Chondrocyte (in vitro differentiated cells): ENCODE measurements around the gene PCNP. TPM values are rescaled to one million over a fixed set of nuclear protein-coding genes. Genes with fewer than 3 reads are reported as not detected.
"Not testable (repeated sequence)": the region's sequence is repeated elsewhere in the genome, so short reads cannot be mapped to it uniquely, and the experiment has no call there.

ENCODE experiments used
- DNase-seq: peaks from one replicate; pipeline ENCODE4 v3.0.0; 2021; ENCODE audit warnings: mixed read lengths, low spot score
- H3K27ac Mint-ChIP-seq: one replicate; pipeline ENCODE4 v1.8.0; 2021; ENCODE audit warnings: mild to moderate bottlenecking, moderate library complexity, mixed read lengths; ENCODE audit not compliant: unreplicated experiment
- H3K27me3 Mint-ChIP-seq: 2 replicates; pipeline ENCODE4 v1.8.0; 2021; ENCODE audit warnings: low read depth, mixed read lengths
- H3K36me3 Mint-ChIP-seq: 2 replicates; pipeline ENCODE4 v1.8.0; 2021; ENCODE audit warnings: low read depth, mixed read lengths
- H3K4me1 Mint-ChIP-seq: 2 replicates; pipeline ENCODE4 v1.8.0; 2021; ENCODE audit warnings: low read depth, mild to moderate bottlenecking, mixed read lengths
- H3K4me3 Mint-ChIP-seq: one replicate; pipeline ENCODE4 v1.8.0; 2021; ENCODE audit warnings: mild to moderate bottlenecking, moderate library complexity, mixed read lengths; ENCODE audit not compliant: unreplicated experiment
- H3K9me3 Mint-ChIP-seq: 2 replicates; pipeline ENCODE4 v1.8.0; 2021; ENCODE audit warnings: low read depth, mixed read lengths
- CTCF ChIP-seq: fragments of 200-600 bp; sonication (generic); IDR thresholded peaks from 2 replicates; pipeline ENCODE4 v1.5.0; 2021; ENCODE audit warnings: antibody characterized with exemption, mild to moderate bottlenecking, moderate library complexity
- total RNA-seq: library from RNA; stranded (reverse); gene quantifications from 3 replicates; pipeline ENCODE4 v1.2.1, GENCODE V29; 2021

PCNP gene
- total RNA-seq, 1 donor from 2014 or later = 145 TPM

GRCh38 chr3:101536266-101536665 lies 37.7 kb upstream of the PCNP start:
- no peaks in the 10 kb centered on the region for H3K4me1 Mint-ChIP-seq
- no peak for DNase-seq
- peaks cover 11% of the 10 kb centered on the region for H3K36me3 Mint-ChIP-seq
- peaks cover 28% of the 10 kb centered on the region for H3K27me3 Mint-ChIP-seq
- peaks cover 10% of the 10 kb centered on the region for H3K9me3 Mint-ChIP-seq
- no peak overlapping the region for H3K27ac Mint-ChIP-seq
- no peak for TF ChIP-seq CTCF
- no peak overlapping the region for H3K4me3 Mint-ChIP-seq

GRCh38 chr3:101536955-101537354 lies 37.0 kb upstream of the PCNP start:
- H3K36me3 Mint-ChIP-seq = peaks cover 11% of the 10 kb centered on the region
- H3K27me3 Mint-ChIP-seq = peaks cover 28% of the 10 kb centered on the region
- H3K27ac Mint-ChIP-seq, H3K4me3 Mint-ChIP-seq, DNase-seq, H3K9me3 Mint-ChIP-seq, H3K4me1 Mint-ChIP-seq: not testable (repeated sequence)

GRCh38 chr3:101542957-101543356 lies 31.0 kb upstream of the PCNP start:
- peaks cover 33% of the 10 kb centered on the region for H3K27me3 Mint-ChIP-seq
- H3K4me1 Mint-ChIP-seq = no peaks in the 10 kb centered on the region
- H3K36me3 Mint-ChIP-seq = peaks cover 9% of the 10 kb centered on the region
- TF ChIP-seq CTCF = no peak
- no peak overlapping the region for H3K4me3 Mint-ChIP-seq
- peaks cover 12% of the 10 kb centered on the region for H3K9me3 Mint-ChIP-seq
- H3K27ac Mint-ChIP-seq = no peak overlapping the region
- no peak for DNase-seq

GRCh38 chr3:101544161-101544850 lies 29.7 kb upstream of the PCNP start:
- peaks cover 8% of the 10 kb centered on the region for H3K9me3 Mint-ChIP-seq
- no peaks in the 10 kb centered on the region for H3K4me1 Mint-ChIP-seq
- H3K36me3 Mint-ChIP-seq = peaks cover 4% of the 10 kb centered on the region
- no peak overlapping the region for H3K27ac Mint-ChIP-seq
- H3K27me3 Mint-ChIP-seq = peaks cover 31% of the 10 kb centered on the region
- peak; percentile 36 for TF ChIP-seq CTCF
- no peak for DNase-seq
- H3K4me3 Mint-ChIP-seq = no peak overlapping the region

GRCh38 chr3:101548527-101549105 lies 25.4 kb upstream of the PCNP start:
- no peaks in the 10 kb centered on the region for H3K4me1 Mint-ChIP-seq
- peaks cover 25% of the 10 kb centered on the region for H3K27me3 Mint-ChIP-seq
- TF ChIP-seq CTCF = no peak
- peaks cover 3% of the 10 kb centered on the region for H3K9me3 Mint-ChIP-seq
- H3K27ac Mint-ChIP-seq = no peak overlapping the region
- no peak for DNase-seq
- no peak overlapping the region for H3K4me3 Mint-ChIP-seq
- H3K36me3 Mint-ChIP-seq = no peaks in the 10 kb centered on the region

- Mint-ChIP-seq H3K9me3 (peaks cover 3% of the 10 kb centered on the region), H3K4me3 (no peak overlapping the region)
Measured at GRCh38 chr3:101549473-101549872, 24.5 kb upstream of the PCNP start.

GRCh38 chr3:101551359-101552081 lies 22.5 kb upstream of the PCNP start:
- H3K4me3 Mint-ChIP-seq, H3K27ac Mint-ChIP-seq, H3K36me3 Mint-ChIP-seq, DNase-seq, H3K4me1 Mint-ChIP-seq, H3K9me3 Mint-ChIP-seq: not testable (repeated sequence)
- peaks cover 23% of the 10 kb centered on the region for H3K27me3 Mint-ChIP-seq

More at GRCh38 chr3:101549473-101549872, 24.5 kb upstream of the PCNP start:
- no peak for DNase-seq
- Mint-ChIP-seq H3K36me3 (no peaks in the 10 kb centered on the region), H3K27ac (no peak overlapping the region), H3K27me3 (peaks cover 19% of the 10 kb centered on the region), H3K4me1 (no peaks in the 10 kb centered on the region)
- TF ChIP-seq CTCF = no peak

- H3K9me3 Mint-ChIP-seq, H3K36me3 Mint-ChIP-seq: not testable (repeated sequence)
- peaks cover 20% of the 10 kb centered on the region for H3K27me3 Mint-ChIP-seq
Measured at GRCh38 chr3:101553381-101553780, 20.6 kb upstream of the PCNP start.

More at GRCh38 chr3:101553381-101553780, 20.6 kb upstream of the PCNP start:
- H3K27ac Mint-ChIP-seq, H3K4me3 Mint-ChIP-seq, DNase-seq, H3K4me1 Mint-ChIP-seq: not testable (repeated sequence)
